ENCODE measurements around the gene SOWAHA.
"Not testable (repeated sequence)": the region's sequence is repeated elsewhere in the genome, so short reads cannot be mapped to it uniquely, and the experiment has no call there.

The SOWAHA gene

DNA sequence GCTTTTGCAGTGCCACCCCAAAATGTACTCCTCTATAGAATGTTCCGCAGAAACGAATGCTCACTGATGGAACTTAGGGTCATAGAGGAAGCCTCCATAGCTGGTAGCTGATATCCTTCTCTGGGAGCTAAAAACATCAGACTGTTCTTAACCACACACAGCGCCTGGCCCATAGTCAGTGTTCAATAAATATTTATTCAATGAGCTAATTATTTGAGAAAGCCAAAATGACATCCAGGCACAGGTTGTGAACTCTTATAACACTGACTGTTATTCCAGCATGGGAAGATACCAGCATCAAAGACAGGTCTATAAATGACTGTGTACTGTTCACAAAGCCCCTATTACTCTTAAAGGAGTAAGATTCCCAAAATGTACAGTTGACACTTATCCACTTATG is 40.2 kb downstream of the SOWAHA start:
- no peak overlapping the region for H3K4me3 ChIP-seq (ENCODE audit: low read length)
- TF ChIP-seq, protein P1, sequence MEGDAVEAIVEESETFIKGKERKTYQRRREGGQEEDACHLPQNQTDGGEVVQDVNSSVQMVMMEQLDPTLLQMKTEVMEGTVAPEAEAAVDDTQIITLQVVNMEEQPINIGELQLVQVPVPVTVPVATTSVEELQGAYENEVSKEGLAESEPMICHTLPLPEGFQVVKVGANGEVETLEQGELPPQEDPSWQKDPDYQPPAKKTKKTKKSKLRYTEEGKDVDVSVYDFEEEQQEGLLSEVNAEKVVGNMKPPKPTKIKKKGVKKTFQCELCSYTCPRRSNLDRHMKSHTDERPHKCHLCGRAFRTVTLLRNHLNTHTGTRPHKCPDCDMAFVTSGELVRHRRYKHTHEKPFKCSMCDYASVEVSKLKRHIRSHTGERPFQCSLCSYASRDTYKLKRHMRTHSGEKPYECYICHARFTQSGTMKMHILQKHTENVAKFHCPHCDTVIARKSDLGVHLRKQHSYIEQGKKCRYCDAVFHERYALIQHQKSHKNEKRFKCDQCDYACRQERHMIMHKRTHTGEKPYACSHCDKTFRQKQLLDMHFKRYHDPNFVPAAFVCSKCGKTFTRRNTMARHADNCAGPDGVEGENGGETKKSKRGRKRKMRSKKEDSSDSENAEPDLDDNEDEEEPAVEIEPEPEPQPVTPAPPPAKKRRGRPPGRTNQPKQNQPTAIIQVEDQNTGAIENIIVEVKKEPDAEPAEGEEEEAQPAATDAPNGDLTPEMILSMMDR (conservative IDR thresholded peaks at IDR 0.05; ENCODE audit: low read depth, low read length): no peak
- no peak for DNase-seq (ENCODE audit: low read depth)

DNA sequence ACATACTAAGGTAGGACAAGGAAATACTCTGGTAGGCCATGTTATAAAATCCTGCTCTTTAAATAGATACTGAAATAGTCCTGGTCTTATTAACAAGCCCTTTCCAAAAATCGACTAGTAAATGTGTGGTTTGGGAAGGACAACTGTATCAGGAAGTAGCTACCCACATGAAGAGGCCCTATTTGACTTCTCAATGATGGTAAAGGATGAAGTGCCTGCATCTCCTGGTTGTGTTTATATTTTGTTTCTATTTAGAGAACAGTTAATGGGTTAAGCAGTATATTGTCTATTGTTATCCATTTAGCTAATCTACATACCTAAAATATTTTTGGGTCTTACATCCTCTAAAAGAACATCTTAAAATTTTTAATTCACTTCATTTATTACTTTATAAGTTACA is 40.7 kb downstream of the SOWAHA start:
- H3K4me3 ChIP-seq (ENCODE audit: low read length): no peak overlapping the region
- no peak for DNase-seq (ENCODE audit: low read depth)
- TF ChIP-seq, protein P1 (conservative IDR thresholded peaks at IDR 0.05; ENCODE audit: low read depth, low read length): no peak

DNA sequence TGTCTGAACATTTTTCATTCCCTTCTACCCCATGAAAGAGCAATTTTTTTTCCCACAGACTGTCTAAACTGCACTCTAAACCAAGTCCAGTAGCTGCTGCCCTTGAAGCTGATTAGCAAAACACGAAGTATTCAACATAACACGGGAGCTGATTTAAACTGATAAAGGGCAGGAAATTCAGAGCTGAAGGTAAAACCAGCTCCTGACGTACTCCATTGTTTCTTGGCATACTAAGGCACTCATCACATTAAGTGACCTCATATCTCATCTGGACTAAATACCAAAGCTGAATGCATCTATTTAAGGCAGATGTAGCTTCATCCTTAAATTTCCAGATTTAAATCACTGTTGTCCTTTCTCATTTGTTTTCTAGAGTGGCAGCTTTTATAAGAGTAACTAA is 41.2 kb downstream of the SOWAHA start:
- no peak for DNase-seq (ENCODE audit: low read depth)
- H3K4me3 ChIP-seq (ENCODE audit: low read length): no peak overlapping the region
- TF ChIP-seq, protein P1 (conservative IDR thresholded peaks at IDR 0.05; ENCODE audit: low read depth, low read length): no peak

DNA sequence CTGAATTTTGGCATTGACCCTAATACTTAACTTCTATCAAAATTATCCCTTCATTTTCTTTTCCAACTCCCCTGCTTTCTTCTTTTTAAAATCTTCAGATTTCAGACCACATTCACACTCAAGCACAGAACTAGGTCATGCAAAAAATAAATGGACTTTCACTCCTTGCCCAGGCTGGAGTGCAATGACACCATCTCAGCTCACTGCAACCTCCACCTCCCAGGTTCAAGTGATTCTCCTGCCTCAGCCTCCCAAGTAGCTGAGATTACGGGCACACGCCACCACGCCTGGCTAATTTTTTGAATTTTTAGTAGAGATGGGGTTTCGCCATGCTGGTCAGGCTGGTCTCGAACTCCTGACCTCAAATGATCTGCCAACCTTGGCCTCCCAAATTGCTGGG is 41.9 kb downstream of the SOWAHA start:
- not testable (repeated sequence) for H3K4me3 ChIP-seq (ENCODE audit: low read length); DNase-seq (ENCODE audit: low read depth)

DNA sequence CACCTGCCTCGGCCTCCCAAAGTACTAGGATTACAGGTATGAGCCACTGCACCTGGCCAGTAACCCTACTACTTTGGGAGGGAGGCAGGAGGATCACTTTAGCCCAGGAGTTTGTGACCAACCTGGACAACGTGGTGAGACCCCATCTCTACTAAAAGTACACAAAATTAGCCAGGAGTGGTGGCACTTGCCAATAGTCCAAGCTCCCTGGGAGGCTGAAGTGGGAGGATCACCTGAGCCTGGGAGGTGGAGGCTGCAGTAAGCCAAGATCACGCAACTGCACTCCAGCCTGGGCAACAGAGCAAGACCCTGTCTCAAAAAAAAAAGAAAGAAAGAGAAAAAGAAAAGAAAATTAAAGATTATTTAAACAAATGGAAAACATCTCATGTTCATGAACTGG is 42.9 kb downstream of the SOWAHA start:
- no peak for DNase-seq (ENCODE audit: low read depth)
- no peak overlapping the region for H3K4me3 ChIP-seq (ENCODE audit: low read length)
- TF ChIP-seq, protein P1 (conservative IDR thresholded peaks at IDR 0.05; ENCODE audit: low read depth, low read length): no peak

DNA sequence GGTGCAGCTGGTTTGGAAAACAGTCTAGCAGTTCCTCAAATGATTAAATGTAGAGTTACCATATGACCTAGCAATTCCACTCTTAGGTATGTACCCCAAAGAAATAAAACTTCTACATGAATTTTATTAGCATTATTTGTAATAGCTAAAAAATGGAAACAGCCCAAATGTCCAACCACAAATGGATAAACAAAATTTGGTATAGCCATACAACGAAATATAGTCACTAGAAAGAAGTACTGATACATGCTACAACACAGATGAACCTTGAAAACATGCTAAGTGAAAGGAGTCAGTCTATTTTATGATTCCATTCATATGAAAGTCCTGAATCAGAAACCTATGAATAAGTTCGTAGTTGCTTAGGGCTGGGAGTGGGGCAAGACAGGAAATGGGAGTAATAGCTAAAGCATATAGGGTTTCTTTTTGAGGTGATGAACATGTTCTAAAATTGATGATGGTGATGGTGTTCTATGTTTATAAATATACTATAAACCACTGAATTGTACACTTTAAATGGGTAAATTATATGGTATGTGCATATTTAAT is 46.9 kb downstream of the SOWAHA start:
- no peak for DNase-seq (ENCODE audit: low read depth)
- TF ChIP-seq, protein P1 (conservative IDR thresholded peaks at IDR 0.05; ENCODE audit: low read depth, low read length): no peak
- no peak overlapping the region for H3K4me3 ChIP-seq (ENCODE audit: low read length)

DNA sequence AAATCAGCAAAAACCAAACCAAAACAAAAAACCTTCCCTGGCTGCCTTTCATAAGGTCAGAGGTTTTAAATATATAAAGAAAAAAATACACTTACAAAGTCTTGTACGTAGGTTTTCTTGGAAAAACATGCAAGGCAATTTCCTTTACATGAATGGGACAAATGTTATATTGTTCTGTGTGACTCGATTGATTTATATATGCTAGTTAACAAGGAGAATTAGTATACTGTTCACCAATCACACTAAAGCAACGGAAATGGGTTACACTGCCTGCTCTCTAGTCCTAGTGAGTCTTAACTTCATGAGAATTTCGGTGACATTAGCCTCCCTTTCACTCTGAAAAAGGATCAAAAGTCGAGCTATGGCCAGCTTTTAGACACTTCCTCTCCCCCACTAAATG is 47.6 kb downstream of the SOWAHA start:
- no peak overlapping the region for H3K4me3 ChIP-seq (ENCODE audit: low read length)
- TF ChIP-seq, protein P1 (conservative IDR thresholded peaks at IDR 0.05; ENCODE audit: low read depth, low read length): no peak
- no peak for DNase-seq (ENCODE audit: low read depth)
